G401 (cell line): Measurements from ENCODE around the gene ROPN1B. TPM values are rescaled to one million over a fixed set of nuclear protein-coding genes. Genes with fewer than 3 reads are reported as not detected.
"Not testable (repeated sequence)": the region's sequence is repeated elsewhere in the genome, so short reads cannot be mapped to it uniquely, and the experiment has no call there.

ENCODE experiments used
- DNase-seq: peaks from one replicate; pipeline ENCODE4 v3.0.0-alpha.2; 2015; ENCODE audit warnings: low spot score
- in situ Hi-C: cut with HindIII; loops from 2 replicates; pipeline ENCODE4 v1.10.0; 2016; ENCODE audit warnings: low sequenced_read_pairs, mixed read lengths
- total RNA-seq: library from RNA; depleted of rRNA; stranded (reverse); fragments of >200 nt; shearing (Covaris generic); gene quantifications from 2 replicates; pipeline ENCODE4 v1.2.3, GENCODE V29; 2014; rRNA removed

ROPN1B gene
- total RNA-seq, result not detected in 2 replicates

- in situ Hi-C loops, DNase-seq: not testable (repeated sequence)
These were observed at the start of gene ROPN1B for GRCh38 chr3:125968701-125969592. TSS of gene ROPN1B (plus strand) at chr3:125969178. CDS start at chr3:125972055, 2,877 bp downstream.

DNA sequence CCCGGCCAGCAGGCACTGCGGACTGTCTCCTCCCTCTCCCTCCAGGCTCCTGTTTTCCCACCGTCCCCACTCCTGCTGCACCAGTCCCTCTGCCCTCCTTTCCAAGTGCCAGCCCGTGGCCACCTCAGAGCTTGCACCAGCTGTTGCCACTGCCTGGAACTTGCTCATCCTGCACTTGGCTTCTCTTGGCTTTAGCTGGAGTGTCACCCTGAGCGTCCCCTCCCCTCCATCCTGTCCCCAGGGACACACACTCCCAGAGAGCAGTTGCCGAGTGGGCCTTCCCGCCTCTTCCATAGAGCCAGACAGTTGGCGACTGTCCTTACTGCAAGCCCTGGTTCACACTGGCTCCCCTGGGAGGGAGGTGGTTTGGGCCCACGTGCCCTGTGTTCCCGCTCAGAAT, 48.8 kb upstream of the ROPN1B start:
- DNase-seq, in situ Hi-C loops: not testable (repeated sequence)

GRCh38 chr3:125920751-125921279, 48.2 kb upstream of the ROPN1B start:
- in situ Hi-C loops, DNase-seq: not testable (repeated sequence)

DNA sequence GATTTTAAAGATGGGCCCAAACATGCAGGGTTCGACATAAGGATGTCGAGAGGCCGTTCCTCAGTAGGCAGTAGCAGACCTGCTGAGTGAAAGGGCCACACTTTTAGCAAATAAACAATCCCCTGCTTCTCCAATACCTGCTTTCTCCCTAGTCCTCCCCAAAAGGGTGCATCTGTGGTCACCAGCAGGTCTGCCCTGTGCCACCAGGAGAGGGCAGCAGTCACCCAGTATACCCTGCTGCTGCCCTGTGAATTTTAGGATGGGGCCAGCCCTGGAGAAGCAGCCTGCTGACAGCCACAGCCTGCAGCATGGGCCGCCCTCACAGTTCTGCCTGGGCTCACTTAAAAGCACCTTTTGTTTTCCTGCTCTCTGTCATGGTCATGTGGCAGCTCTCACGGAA, 47.3 kb upstream of the ROPN1B start:
- in situ Hi-C loops, result not testable (repeated sequence)
- DNase-seq, result peak; percentile 68

DNA sequence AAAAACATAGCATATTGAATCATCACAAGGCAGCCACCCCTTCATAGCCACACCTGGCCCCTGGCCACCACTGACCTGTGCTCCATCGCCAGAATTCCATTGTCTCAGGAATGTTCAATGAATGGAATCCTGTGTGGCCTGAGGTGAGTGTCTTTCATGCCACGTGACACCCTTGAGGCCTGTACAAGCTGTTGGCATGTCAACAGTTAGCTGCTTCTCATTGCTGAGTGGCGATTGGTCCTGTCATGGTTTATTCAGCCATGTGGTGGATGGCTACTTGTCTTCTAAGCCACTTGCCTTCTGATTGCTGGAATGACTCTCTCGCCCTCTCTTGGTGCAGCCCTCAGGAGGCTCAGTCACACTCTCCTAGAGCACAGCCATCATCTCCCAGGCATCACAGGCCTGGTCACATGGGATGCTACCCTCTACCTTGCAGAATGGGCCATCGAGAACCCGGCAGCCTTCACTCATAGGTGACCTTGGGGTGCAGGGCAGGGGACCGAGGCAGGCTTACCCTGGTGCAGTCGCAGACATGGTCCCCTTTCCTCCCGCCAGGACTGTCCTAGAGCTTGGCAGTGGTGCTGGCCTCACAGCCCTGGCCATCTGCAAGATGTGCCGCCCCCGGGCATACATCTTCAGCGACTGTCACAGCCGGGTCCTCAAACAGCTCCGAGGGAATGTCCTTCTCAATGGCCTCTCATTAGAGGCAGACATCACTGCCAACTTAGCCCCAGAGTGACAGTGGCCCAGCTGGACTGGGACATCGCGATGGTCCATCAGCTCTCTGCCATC, 45.5 kb upstream of the ROPN1B start:
- in situ Hi-C loops, DNase-seq: not testable (repeated sequence)

- DNase-seq, in situ Hi-C loops: not testable (repeated sequence)
These were observed 44.7 kb upstream of the ROPN1B start for GRCh38 chr3:125924276-125924675.

DNA sequence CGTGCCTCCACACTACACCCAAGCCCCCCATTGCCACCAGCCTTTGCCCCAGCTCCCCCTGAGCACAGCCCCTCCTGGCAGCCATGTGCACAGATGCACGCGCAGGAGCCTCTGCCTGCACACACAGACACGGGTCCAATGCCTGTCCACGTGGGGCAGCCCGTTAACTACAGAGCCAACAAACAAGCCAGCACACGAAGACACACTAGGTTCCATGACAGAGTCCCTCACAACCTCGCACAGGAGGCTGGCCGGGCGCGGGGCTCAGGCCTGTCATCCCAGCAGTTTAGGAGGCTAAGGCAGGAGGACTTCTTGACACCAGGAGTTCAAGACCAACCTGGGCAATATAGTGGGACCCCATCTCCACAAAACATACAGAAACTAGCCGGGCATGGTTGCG, 43.3 kb upstream of the ROPN1B start:
- in situ Hi-C loops, DNase-seq: not testable (repeated sequence)

DNA sequence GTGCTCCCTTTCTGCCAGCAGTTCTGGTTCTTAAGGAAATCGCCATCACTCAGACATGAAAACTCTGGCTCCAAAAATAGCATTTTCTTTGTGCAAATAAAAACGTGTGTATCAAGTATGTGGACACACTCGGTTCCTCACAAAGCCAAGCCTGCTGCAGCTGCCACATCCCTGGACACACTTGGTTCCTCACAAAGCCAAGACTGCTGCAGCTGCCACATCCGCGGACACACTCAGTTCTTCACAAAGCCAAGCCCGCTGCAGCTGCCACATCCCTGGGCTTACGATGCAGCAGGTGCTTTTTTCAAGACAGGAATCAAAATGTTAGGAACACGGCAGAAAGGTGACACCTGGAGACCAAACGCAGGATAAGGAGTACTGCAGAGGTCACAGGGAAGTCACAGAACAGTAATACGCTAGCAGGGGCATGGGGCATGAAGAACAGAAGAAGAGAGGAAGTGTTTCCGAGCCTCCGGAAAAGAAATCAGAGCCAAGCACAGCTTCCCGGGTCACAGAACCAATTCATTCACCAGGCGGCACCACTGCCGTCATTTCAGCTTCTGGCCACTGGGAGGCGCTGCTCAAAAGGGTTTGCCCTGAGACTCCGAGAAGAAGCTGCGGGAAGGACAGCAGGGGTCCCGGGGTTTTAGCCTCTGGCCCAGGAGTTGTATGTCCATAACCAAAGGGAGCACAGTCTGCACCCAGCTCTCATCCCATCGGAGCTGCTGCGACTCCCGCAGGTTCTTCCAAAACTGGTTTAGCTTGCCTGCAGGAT, 40.0 kb upstream of the ROPN1B start:
- in situ Hi-C loops, result not testable (repeated sequence)
- peak; percentile 29 for DNase-seq

DNA sequence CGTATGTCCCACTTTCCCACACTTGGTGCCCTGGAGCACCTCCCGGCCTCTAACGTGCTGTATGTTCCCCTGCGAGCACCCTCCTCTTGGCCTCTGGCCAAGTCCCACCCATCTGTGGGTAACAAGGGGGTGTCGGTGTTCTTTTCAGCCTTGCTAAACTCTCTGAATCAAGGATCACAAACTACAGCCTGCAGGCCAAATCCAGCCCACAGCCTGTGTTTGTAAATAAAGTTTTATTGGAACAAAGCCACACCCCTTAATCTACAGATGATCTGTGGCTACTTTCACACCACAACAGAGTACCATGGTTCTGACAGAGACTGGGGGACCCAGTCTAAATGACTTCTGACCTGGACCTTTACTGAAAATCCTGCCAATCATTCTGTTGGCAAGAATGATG, 39.2 kb upstream of the ROPN1B start:
- DNase-seq, in situ Hi-C loops: not testable (repeated sequence)

- DNase-seq, in situ Hi-C loops: not testable (repeated sequence)
These were observed 37.6 kb upstream of the ROPN1B start for GRCh38 chr3:125931355-125931880.

DNA sequence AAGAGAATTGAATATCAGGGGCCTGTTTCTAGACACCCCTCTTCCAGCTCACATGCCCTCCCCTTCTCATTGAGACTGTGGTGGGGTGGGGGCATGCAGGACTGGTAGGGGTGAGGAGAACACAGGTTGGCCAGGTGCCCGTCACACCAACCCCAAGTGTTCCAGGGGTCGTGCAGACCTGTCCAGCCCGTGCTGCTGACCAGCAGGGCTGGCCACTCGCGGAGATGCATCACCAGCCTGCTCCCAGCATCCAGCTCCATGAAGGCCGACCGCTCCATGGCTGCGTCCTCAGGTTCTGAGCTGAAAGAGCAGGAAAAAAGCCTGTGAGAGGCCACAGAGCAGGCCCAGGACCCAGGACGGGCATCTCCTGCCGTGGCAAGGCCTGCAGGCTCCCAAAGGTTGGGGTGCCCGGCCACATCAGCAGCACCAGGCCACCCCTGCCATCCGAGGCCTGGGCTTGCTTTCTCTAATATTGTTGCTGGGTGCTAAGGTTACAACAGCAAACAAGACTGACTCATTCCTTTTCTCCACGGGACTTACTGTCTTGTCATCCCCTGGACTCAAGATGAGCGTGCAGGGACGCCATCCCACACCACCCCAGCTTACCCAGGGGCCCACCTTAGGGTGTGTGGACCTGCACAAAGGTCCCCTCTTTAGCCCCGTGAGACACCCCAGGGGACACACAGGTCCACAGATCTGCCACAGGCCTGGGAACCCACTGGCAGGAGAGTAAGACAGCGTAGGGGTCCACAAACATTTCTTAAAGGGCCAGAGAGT, 35.4 kb upstream of the ROPN1B start:
- in situ Hi-C loops, DNase-seq: not testable (repeated sequence)

GRCh38 chr3:125935252-125935874, 33.6 kb upstream of the ROPN1B start:
- DNase-seq, in situ Hi-C loops: not testable (repeated sequence)

DNA sequence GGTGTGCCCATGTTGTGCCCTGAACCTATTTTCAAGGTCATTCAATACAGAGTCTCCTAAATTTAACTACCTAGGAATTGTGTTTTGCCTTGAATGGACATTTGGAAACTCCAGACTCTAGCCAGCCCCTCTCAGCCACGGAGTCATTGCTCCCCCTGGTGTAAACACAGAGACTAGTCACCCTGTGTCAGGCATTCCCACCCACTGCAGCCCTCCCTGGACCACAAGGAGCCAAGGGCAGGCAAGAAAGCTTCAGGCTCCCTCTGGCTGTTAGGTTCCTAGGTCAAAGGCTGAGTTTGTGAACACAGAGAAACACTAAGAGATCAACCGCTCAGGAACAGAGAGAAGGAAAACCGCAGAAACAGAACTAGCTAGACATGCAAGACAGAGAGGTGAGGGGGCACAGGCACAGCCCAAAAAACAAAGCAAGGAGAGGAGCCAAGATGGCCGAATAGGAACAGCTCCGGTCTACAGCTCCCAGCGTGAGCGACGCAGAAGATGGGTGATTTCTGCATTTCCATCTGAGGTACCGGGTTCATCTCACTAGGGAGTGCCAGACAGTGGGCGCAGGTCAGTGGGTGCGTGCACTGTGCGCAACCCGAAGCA, 32.7 kb upstream of the ROPN1B start:
- in situ Hi-C loops, DNase-seq: not testable (repeated sequence)

DNA sequence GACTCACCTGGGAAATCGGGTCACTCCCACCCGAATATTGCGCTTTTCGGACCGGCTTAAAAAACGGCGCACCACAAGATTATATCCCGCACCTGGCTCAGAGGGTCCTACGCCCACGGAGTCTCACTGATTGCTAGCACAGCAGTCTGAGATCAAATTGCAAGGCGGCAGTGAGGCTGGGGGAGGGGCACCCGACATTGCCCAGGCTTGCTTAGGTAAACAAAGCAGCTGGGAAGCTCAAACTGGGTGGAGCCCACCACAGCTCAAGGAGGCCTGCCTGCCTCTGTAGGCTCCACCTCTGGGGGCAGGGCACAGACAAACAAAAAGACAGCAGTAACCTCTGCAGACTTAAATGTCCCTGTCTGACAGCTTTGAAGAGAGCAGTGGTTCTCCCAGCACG, 32.1 kb upstream of the ROPN1B start:
- in situ Hi-C loops, result not testable (repeated sequence)

DNA sequence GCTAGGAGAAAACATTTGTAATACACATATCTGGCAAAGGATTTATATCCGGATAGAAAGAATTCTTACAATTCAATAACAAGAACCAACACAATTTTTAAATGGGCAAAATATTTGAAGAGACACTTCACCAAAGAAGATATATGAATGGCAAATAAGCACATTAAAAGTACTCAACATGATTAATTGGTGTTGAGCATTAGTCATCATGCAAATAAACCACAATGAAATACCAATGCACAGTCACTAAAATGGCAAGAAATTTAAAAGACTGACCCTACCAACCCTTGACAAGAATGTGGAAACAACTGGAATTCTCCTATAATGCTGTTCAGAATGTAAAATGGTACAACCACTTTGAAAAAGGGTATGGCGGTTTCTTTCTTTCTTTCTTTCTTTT, 21.2 kb upstream of the ROPN1B start:
- in situ Hi-C loops, result not testable (repeated sequence)

More for the DNA sequence above, 32.1 kb upstream of the ROPN1B start:
- DNase-seq, result not testable (repeated sequence)

GRCh38 chr3:125948901-125949300, 20.1 kb upstream of the ROPN1B start:
- in situ Hi-C loops, DNase-seq: not testable (repeated sequence)

More for the DNA sequence above, 21.2 kb upstream of the ROPN1B start:
- not testable (repeated sequence) for DNase-seq

- in situ Hi-C loops, result not testable (repeated sequence)
These were observed 17.8 kb upstream of the ROPN1B start for GRCh38 chr3:125951176-125951575.

More at GRCh38 chr3:125951176-125951575, 17.8 kb upstream of the ROPN1B start:
- not testable (repeated sequence) for DNase-seq
